ENCODE results near the gene SORBS2.

DNA sequence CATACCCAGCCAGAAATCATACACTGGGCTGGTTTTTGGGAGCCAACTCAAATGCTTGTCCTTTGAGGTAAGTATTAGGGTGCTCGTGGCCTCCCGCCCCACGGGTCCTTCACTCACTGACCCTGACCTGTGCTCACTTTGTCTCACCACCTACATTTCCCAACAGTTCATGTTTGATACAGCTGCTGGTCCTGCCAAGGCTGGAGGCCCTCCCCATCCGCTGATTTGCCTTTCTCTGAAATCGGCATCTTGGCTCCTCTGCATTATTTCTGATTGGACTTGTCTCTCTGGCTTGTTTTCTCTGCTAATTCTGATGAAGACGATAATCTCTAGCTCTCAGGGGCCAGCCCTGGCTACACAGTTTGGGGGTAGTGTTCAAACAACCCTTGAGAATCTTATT is 70.2 kb downstream of the SORBS2 start:
- TF ChIP-seq CTCF (IDR thresholded peaks at IDR 0.05), result no peak
- TF ChIP-seq POLR2A (IDR thresholded peaks at IDR 0.05), result no peak

Data from thyroid gland (tissue), 4 donors.